Esophagus muscularis mucosa (tissue), 4 donors: Measurements from ENCODE around the gene PPA1. TPM values are rescaled to one million over a fixed set of nuclear protein-coding genes. Genes with fewer than 3 reads are reported as not detected.

Experiments
- DNase-seq: peaks from one replicate; pipeline ENCODE4 v3.0.0-alpha.2; 2017; ENCODE audit errors: extremely low spot score
- H3K27ac ChIP-seq, 4 donors: fragments of 200-600 bp; sonication (generic); replicated peaks in 1 of 4; 1 replicate in 3 of 4; 2 replicates in 1 of 4; pipeline ENCODE4 v1.5.1; 2016 to 2019; ENCODE audit warnings: mild to moderate bottlenecking in 1 of 4
- H3K27me3 ChIP-seq, 4 donors: fragments of 200-600 bp; sonication (generic); one replicate each; pipeline versions ENCODE4 v1.5.1 to v1.6.0; 2016 to 2019
- H3K36me3 ChIP-seq, 4 donors: fragments of 200-600 bp; sonication (generic); one replicate each; pipeline ENCODE4 v1.5.1; 2016 to 2019
- H3K4me1 ChIP-seq, 4 donors: fragments of 200-600 bp; sonication (generic); one replicate each; pipeline ENCODE4 v1.5.1; 2016 to 2019
- H3K4me3 ChIP-seq, 4 donors: fragments of 200-600 bp; sonication (generic); 1 replicate in 2 of 4; 2 replicates in 2 of 4; pipeline ENCODE4 v1.5.1; 2016 to 2019; ENCODE audit warnings: mild to moderate bottlenecking in 4 of 4, moderate library complexity in 1 of 4
- H3K9me3 ChIP-seq, 4 donors: fragments of 200-600 bp; sonication (generic); 1 replicate in 3 of 4; 2 replicates in 1 of 4; pipeline ENCODE4 v1.5.1; 2016 to 2019
- EP300 ChIP-seq: sonication (generic); formaldehyde crosslinking; IDR thresholded peaks from one replicate; pipeline ENCODE4 v1.6.1; 2017; ENCODE audit warnings: antibody characterized with exemption
- POLR2A ChIP-seq: fragments of 450-650 bp; IDR thresholded peaks from one replicate; pipeline ENCODE4 v1.6.1; 2017; ENCODE audit warnings: antibody characterized with exemption, moderate library complexity, mild to moderate bottlenecking, low read depth
- POLR2AphosphoS5 ChIP-seq, 2 donors: sonication (generic); formaldehyde crosslinking; IDR thresholded peaks; one replicate each; pipeline ENCODE4 v1.6.1; 2017; ENCODE audit warnings: antibody characterized with exemption in 2 of 2
- WGBS: methylation state at CpG from one replicate; pipeline ENCODE4 v1.1.5; 2018; 5-methylcytosine and 5-hydroxymethylcytosine counted together
- intact Hi-C: fragments of 100-400 bp; cut with DNase I; formaldehyde crosslinking; loops from one replicate; pipeline ENCODE4 v1.15.1; 2023
- total RNA-seq, 4 donors: library from RNA; depleted of rRNA; stranded (reverse); fragments of >200 nt; gene quantifications; one replicate each; pipeline versions ENCODE4 v1.1.0 to v1.2.1, GENCODE V29; 2016
- TF ChIP-seq, protein P1 (sequence below), 3 experiments: fragments of 200-600 bp in 2 of 3; fragments of 450-650 bp in 1 of 3; sonication (generic) in 2 of 3; IDR thresholded peaks; one replicate each; pipeline ENCODE4 v1.5.1; 2017 to 2019; ENCODE audit warnings: antibody characterized with exemption in 3 of 3, mild to moderate bottlenecking in 2 of 3, moderate library complexity in 1 of 3

Gene PPA1
- total RNA-seq, 4 donors from 2014 or later, result 72.6 to 105 (median 82.2) TPM

DNA sequence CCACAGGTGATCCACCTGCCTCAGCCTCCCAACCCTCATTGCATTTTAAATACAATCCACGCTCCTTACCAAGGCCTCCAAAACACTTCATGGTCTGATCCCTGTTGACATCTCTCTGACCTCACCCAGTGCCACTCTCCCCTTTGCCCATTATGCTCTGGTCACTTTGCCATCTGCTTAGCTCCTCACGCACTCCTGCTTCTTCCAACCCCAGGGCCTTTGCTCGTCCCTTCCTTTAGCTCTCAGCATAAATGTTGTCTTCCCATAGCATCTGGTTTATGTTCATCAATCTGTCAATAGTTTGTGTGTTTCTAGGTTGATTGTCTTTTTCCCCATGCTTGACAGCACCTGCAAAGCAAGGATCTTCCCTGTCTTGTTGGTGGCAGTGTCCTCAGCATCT, 36.5 kb upstream of the PPA1 start:
- WGBS, result 98% methylated on average over 3 of the region's 3 CpGs
- Histone ChIP-seq H3K36me3 (no peaks in the 10 kb centered on the region), H3K4me1 (peaks cover 0 to 9% (median 0%) of the 10 kb centered on the region in 4 donors), H3K9me3 (no peaks in the 10 kb centered on the region), H3K27me3 (no peaks in the 10 kb centered on the region), H3K27ac (no peak overlapping the region), H3K4me3 (no peak overlapping the region)
- TF ChIP-seq POLR2A, result no peak
- TF ChIP-seq, protein P1, sequence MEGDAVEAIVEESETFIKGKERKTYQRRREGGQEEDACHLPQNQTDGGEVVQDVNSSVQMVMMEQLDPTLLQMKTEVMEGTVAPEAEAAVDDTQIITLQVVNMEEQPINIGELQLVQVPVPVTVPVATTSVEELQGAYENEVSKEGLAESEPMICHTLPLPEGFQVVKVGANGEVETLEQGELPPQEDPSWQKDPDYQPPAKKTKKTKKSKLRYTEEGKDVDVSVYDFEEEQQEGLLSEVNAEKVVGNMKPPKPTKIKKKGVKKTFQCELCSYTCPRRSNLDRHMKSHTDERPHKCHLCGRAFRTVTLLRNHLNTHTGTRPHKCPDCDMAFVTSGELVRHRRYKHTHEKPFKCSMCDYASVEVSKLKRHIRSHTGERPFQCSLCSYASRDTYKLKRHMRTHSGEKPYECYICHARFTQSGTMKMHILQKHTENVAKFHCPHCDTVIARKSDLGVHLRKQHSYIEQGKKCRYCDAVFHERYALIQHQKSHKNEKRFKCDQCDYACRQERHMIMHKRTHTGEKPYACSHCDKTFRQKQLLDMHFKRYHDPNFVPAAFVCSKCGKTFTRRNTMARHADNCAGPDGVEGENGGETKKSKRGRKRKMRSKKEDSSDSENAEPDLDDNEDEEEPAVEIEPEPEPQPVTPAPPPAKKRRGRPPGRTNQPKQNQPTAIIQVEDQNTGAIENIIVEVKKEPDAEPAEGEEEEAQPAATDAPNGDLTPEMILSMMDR (IDR thresholded peaks at IDR 0.05), result no peak
- intact Hi-C loops, result no loop called here
- no peak for DNase-seq

DNA sequence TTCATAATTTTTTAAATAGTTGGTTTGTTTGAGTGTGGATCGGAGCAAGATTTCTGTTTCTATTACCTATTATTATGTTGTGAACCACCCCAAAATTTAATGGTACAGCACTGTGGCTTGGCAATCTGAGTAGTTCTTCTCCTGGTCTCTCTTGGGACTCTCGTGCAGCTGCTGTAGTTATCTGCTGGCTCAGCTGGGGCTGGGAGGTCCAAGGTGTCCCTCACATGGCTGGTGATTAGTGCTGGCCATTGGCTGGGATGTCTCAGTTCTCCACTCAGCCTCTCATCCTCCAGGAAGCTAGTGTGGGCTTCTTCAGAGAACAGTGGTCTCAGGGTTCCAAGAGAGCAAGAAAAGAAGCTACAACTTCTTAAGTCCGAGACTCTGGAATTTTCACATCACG, 35.1 kb upstream of the PPA1 start:
- intact Hi-C loops, result no loop called here
- DNase-seq, result no peak
- Histone ChIP-seq H3K4me3 (no peak overlapping the region), H3K27me3 (peaks cover 0 to 1% (median 0%) of the 10 kb centered on the region in 4 donors), H3K4me1 (peaks cover 0 to 9% (median 0%) of the 10 kb centered on the region in 4 donors), H3K27ac (no peak overlapping the region), H3K36me3 (no peaks in the 10 kb centered on the region), H3K9me3 (no peaks in the 10 kb centered on the region)
- TF ChIP-seq POLR2A, result no peak
- TF ChIP-seq POLR2AphosphoS5 (IDR thresholded peaks at IDR 0.05), result no peak
- TF ChIP-seq, protein P1 (IDR thresholded peaks at IDR 0.05), result no peak
- no peak for TF ChIP-seq EP300
- WGBS, result 89% methylated on average over 4 of the region's 4 CpGs

DNA sequence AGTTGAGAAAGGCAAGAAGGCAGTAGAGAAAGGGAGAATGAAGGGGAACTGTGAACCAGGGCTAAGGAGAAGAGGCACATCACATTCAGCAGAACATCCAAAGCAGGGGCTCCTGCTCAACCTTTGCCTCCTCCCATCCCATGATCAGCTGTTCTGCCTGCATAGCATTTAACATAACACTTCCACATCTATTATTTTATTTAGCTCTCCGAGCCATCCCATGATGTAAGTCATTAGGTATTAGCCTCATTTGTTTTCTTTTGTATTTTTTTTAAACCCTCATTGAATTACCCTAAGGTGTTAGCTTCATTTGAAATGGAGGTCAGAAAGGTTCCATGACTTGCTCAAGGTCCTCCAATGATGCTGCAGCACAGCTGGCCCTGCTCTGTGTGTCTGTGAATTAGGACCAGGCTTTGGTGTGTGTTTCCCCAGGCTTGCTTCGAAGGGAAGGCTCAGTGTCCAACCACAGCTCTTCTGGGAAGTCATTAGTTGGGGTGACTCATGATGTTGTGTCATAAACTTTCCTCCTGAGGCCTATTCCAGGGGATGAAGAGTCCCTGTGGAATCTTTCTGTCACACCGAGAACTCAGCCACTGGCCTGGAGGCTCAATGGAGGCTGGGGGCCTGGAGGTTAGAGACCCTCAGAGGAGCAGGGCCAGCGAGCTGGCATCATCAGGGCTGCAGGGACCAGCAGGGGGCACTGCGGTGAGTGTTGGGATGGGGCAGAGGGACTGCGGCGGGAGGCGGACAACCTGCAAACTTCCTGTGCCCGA, 34.1 kb upstream of the PPA1 start:
- intact Hi-C loops, result no loop called here
- DNase-seq, result no peak
- no peaks in the 10 kb centered on the region for H3K9me3 ChIP-seq
- H3K4me3 ChIP-seq, result no peak overlapping the region
- H3K27me3 ChIP-seq, result peaks cover 0 to 8% (median 0%) of the 10 kb centered on the region in 4 donors
- no peak for TF ChIP-seq POLR2A
- no peak for TF ChIP-seq EP300
- TF ChIP-seq, protein P1 (IDR thresholded peaks at IDR 0.05), result no peak
- peak in 1 of 2 donors; percentile 23 for TF ChIP-seq POLR2AphosphoS5 (IDR thresholded peaks at IDR 0.05)
- H3K27ac ChIP-seq, result no peak overlapping the region
- WGBS, result 64% methylated on average over 8 of the region's 9 CpGs
- H3K36me3 ChIP-seq, result no peaks in the 10 kb centered on the region
- H3K4me1 ChIP-seq, result peaks cover 0 to 9% (median 0%) of the 10 kb centered on the region in 4 donors

- 64% methylated on average over 1 of the region's 1 CpG for WGBS
- TF ChIP-seq EP300 (no peak), POLR2A (no peak), POLR2AphosphoS5 (IDR thresholded peaks at IDR 0.05) (no peak)
- TF ChIP-seq, protein P1 (IDR thresholded peaks at IDR 0.05), result no peak
- intact Hi-C loops, result no loop called here
These were observed 33.5 kb upstream of the PPA1 start for GRCh38 chr10:70266701-70267100.

More at GRCh38 chr10:70266701-70267100, 33.5 kb upstream of the PPA1 start:
- DNase-seq, result no peak
- Histone ChIP-seq H3K4me1 (peaks cover 0 to 9% (median 0%) of the 10 kb centered on the region in 4 donors), H3K36me3 (no peaks in the 10 kb centered on the region), H3K27me3 (peaks cover 0 to 10% (median 0%) of the 10 kb centered on the region in 4 donors), H3K27ac (no peak overlapping the region), H3K4me3 (no peak overlapping the region), H3K9me3 (no peaks in the 10 kb centered on the region)
